Lower leg skin (tissue), 3 donors: ENCODE data around the gene ARHGEF25.
"Not testable (repeated sequence)": the region's sequence is repeated elsewhere in the genome, so short reads cannot be mapped to it uniquely, and the experiment has no call there.

Experiments used
- POLR2A ChIP-seq, 2 donors: fragments of 450-650 bp; IDR thresholded peaks; one replicate each; pipeline ENCODE4 v1.6.1; 2016 to 2017; ENCODE audit warnings: antibody characterized with exemption in 2 of 2, mild to moderate bottlenecking in 1 of 2, moderate library complexity in 1 of 2
- TF ChIP-seq, protein P1 (sequence below), 3 donors: fragments of 450-650 bp; IDR thresholded peaks; one replicate each; pipeline ENCODE4 v1.5.1; 2016; ENCODE audit warnings: antibody characterized with exemption in 3 of 3, mild to moderate bottlenecking in 3 of 3, moderate library complexity in 2 of 3

DNA sequence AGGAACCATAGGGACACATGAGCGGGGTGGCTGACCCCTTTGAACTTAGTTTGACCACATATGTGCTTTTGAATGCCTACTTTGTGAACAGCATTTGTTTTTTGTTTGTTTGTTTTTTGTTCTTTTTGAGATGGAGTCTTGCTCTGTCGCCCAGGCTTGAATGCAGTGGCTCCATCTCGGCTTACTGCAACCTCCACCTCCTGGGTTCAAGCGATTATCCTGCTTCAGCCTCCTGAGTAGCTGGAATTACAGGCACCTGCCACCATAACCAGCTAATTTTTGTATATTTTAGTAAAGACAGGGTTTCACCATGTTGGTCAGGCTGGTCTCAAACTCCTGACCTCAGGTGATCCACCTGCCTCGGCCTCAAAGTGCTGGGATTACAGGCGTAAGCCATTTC, 7.2 kb downstream of the ARHGEF25 start:
- TF ChIP-seq, protein P1, sequence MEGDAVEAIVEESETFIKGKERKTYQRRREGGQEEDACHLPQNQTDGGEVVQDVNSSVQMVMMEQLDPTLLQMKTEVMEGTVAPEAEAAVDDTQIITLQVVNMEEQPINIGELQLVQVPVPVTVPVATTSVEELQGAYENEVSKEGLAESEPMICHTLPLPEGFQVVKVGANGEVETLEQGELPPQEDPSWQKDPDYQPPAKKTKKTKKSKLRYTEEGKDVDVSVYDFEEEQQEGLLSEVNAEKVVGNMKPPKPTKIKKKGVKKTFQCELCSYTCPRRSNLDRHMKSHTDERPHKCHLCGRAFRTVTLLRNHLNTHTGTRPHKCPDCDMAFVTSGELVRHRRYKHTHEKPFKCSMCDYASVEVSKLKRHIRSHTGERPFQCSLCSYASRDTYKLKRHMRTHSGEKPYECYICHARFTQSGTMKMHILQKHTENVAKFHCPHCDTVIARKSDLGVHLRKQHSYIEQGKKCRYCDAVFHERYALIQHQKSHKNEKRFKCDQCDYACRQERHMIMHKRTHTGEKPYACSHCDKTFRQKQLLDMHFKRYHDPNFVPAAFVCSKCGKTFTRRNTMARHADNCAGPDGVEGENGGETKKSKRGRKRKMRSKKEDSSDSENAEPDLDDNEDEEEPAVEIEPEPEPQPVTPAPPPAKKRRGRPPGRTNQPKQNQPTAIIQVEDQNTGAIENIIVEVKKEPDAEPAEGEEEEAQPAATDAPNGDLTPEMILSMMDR (IDR thresholded peaks at IDR 0.05): not testable (repeated sequence)
- not testable (repeated sequence) for TF ChIP-seq POLR2A (IDR thresholded peaks at IDR 0.05)
